HG03064 (cell line): Measurements from ENCODE around the gene R3HDML.
"Not testable (repeated sequence)": the region's sequence is repeated elsewhere in the genome, so short reads cannot be mapped to it uniquely, and the experiment has no call there.

Experiments
- ATAC-seq: cut with Tn5 transposase; IDR thresholded peaks from one replicate; pipeline ENCODE4 v1.9.1; 2021; ENCODE audit warnings: low read depth; ENCODE audit not compliant: unreplicated experiment

Gene R3HDML

GRCh38 chr20:44327748-44328147 lies 9.1 kb upstream of the R3HDML start:
- not testable (repeated sequence) for ATAC-seq

DNA sequence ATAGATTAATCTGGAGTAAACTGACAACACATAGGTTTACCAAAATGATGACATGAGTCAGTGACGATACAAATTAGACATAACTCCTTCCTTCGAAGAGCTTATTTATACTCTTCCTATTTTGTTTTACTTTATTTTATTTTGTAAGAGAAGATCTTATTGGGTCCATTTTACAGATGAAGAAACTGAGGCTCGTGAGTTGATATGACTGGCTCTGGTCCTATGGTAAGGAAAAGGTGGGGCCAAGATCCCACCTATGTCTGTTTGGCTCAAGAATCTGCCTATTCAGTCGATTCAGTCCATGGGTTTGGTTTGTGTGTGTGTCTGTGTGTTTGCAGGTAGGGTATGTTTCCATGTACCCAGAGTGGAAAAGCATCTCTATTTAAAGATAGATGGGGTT lies 8.4 kb upstream of the R3HDML start:
- no peak for ATAC-seq

DNA sequence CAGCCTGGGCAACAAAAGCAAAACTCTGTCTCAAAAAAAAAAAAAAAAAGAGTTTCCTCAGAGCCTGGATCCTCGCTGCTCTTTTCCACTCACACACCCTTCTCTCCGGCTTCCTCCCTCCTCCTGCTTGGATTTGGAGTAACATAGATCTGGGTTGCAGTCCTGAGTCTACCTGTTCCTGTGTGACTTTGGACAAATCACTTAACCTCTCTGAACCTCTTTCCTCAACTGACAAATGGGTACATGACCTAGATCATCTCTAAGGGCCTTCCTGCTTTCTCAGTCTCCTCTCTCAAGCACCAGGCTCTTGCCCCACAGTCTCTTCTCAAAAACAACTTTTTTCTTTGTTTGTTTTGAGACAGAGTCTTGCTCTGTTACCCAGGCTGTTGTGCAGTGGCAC lies 5.6 kb upstream of the R3HDML start:
- no peak for ATAC-seq

DNA sequence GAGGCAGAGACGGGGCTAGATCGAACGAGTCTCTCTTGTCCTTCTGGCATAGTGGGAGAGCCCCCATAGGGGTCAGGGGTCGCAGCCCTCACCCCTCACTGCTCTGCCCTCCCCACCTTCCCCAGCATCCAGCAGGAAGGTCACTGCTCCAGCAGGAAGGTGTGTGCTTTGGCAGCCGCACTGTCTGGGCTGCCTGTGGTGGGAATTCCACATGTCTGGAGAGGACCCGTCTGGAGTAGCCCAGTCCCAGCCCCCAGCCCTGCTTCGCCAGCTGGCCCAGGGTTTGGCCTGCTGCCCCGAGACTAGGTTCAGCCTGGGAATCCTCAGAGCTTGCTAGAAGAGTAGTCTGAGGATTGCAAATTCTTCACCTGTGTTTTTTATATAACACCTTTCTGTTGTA lies 2.5 kb upstream of the R3HDML start:
- no peak for ATAC-seq

DNA sequence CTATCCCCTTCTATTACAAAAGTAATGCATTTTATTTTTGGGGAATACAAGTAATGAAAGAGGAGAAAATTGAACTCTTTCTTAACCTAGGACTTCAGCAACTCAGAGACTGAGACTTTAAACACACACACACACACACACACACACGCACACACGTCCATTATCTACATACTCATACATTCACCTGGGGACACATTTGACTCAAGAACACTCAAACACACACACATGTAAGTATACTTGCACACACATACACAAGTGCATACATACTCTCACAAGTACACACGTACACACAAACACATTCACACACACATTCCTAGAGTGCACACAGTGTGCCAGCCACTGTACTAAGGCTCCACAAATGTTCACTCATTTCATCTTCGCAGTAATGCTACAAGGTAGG lies 2.1 kb upstream of the R3HDML start:
- ATAC-seq, result no peak

DNA sequence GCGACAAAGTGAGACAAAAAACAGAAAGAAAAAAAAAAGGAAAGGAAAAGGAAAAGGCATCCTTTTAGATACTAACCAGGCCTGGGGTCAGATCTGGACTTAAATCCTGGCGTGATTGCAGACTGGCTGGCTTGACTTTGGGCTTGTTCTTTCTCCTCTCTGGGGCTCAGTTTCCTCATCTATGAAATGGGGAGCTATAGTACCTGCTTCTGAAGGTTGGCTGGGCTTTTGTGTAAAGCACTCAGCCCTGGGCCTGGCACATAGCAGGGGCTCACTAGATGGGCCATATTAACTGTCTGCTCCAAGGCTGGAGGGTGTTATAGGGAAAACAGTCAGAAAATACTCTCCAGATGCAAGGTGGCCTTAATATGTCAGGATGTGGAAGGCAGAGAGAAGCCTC lies 1.2 kb upstream of the R3HDML start:
- no peak for ATAC-seq

DNA sequence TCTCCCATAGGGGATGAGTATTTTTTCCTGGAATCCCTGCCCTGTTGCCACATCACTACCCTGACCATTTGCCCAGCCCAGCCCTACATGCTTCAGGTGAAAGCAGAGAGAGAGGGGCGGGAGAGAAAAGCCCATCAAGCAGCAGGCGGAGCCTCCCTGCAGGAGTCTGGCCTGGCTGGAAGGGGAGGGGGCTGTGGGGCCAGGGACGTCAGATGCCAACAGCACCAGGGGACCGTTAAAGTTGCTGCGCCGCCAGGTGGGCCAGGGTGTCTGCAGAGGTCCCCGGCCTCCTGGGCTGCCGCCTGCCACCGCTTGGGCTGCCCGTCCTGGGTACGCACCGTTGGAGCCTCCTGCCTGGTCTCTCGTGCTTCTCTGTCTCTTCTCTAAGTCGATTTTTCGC lies 757 bp upstream of the R3HDML start:
- no peak for ATAC-seq

DNA sequence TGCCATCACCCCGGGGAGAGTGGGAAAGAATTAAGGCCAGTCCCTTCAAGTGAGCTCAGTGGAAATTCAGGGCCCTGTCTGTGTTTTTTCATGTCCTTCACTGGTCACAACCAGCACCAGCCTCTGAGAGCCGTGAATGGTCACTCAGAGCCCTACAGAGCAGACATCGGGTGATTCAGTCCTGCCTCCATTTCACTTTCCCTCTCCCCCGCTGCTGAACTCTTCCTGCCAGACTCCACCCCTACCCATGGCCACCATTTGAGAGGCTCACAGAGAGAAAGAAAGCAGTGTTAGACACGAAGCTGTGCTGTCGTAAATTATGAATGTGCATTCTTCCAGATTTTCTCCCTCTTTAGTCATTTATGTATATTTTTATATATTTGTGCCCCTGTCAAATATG lies 5.4 kb downstream of the R3HDML start:
- ATAC-seq, result no peak

GRCh38 chr20:44343162-44343675 lies 6.4 kb downstream of the R3HDML start:
- no peak for ATAC-seq

DNA sequence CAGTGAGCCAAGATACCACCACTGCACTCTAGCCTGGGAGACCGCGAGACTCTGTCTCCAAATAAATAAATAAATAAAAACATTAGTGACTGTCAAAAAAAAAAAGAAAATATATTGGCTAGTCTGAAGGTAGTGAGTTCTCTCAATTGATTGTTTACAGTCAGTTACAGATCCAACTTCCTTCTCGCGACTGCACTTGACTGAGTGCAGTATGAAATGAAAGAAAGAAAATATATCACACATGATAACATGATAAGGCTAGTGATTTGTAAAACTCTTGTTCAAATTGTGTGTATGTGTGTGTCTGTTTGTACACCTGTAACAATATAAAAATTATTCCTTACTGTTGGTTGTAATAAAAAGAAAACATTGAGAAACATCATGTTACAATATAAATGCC lies 7.9 kb downstream of the R3HDML start:
- ATAC-seq, result no peak

GRCh38 chr20:44345147-44345546 lies 8.3 kb downstream of the R3HDML start:
- no peak for ATAC-seq

DNA sequence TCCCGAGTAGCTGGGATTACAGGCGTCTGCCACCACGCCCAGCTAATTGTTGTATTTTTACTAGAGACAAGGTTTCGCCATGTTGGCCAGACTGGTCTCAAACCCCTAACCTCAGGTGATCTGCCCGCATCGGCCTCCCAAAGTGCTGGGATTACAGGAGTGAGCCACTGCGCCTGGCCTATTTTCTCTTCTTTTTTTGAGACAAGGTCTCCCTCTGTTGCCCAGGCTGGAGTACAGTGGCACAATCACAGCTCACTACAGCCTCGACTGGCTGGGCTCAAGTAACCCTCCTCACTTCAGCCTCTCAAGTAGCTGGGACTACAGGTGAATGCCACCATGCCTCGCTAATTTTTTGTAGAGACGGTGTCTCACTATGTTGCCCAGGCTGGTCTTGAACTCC lies 9.1 kb downstream of the R3HDML start:
- not testable (repeated sequence) for ATAC-seq

GRCh38 chr20:44348168-44348659 lies 11.4 kb downstream of the R3HDML start:
- ATAC-seq, result no peak

GRCh38 chr20:44349349-44349748 lies 12.5 kb downstream of the R3HDML start:
- no peak for ATAC-seq

GRCh38 chr20:44350567-44350966 lies 13.7 kb downstream of the R3HDML start:
- ATAC-seq, result no peak

- ATAC-seq, result no peak
Observed at GRCh38 chr20:44354979-44355497, 18.2 kb downstream of the R3HDML start.

GRCh38 chr20:44355498-44356352 lies 18.9 kb downstream of the R3HDML start, which contains the start of gene HNF4A:
Gene HNF4A (plus strand): TSS chr20:44355699. CDS start chr20:44355805, 106 bp downstream.
- ATAC-seq, result no peak

- no peak for ATAC-seq
Observed at GRCh38 chr20:44356353-44356723, 19.5 kb downstream of the R3HDML start.

DNA sequence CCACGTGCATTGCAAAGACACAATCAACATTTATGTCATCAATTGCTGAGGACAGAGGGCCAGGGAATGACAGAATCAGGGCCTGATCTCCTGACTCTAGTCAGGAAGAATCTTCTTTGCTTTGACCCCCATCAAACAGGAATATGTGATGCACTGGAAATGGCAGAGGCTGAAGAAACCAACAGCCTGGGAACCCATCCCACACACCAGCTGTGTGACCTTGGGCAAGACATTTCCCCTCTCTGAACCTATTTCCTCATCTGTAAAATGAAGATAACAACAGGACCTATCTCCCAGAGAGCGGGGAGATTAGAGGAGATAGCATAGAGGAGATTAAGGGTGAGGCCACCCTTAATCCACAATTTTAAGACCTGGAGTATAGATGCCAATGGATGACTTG lies 20.2 kb downstream of the R3HDML start:
- no peak for ATAC-seq

DNA sequence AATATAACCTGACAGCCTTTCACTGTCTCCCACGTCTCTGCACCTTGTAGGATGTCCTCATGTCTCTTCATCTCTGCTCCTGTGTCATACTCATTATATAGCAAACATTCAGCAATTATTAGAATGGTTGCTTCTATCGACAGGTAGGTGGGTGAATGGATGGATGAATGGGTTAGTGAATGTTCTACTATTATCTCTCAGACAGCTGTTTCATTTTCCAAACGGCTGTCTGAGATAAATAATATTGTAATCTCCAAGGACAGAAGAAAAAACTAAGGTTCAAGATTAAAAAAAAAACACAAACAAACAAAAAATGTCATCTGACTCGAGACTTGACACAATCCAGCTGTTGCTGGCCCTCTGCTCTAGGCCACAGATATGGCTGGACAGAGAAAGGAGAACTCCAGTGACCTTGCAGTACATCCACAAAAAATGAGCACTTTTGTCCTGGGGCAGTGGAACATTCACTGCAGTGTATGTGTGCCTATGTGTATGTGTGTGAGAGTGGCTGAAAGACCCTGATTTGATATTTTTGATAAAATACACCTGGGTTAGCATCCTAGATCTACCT lies 20.8 kb downstream of the R3HDML start:
- no peak for ATAC-seq

- ATAC-seq, result no peak
Observed at GRCh38 chr20:44358776-44359175, 21.9 kb downstream of the R3HDML start.

DNA sequence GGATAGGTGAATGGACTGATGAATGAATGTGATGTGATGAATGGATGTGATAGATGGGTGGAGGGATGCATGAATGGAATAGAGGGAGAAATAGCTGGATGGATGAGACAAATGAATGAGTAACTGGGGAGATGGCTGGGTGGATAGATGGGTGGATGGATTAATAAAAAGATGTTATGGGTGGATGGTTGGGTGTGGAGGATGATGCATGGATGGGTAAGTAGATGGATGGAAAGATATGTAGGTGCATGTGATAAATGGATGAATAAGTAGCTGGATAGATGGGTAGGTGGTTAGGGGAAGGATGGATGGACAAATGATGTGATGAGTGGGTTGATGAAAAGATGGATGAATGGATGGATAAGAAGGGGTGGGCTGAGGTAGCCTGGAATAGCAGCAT lies 23.4 kb downstream of the R3HDML start:
- ATAC-seq, result no peak
